GM21825 (cell line): ENCODE measurements around the gene LIFR.
"Not testable (repeated sequence)": the region's sequence is repeated elsewhere in the genome, so short reads cannot be mapped to it uniquely, and the experiment has no call there.

Experiments
- ATAC-seq: cut with Tn5 transposase; IDR thresholded peaks from one replicate; pipeline ENCODE4 v1.9.1; 2021; ENCODE audit warnings: mild to moderate bottlenecking, moderate library complexity; ENCODE audit not compliant: unreplicated experiment

Gene LIFR

GRCh38 chr5:38524022-38524421, 32.4 kb downstream of the LIFR start:
- ATAC-seq: no peak

GRCh38 chr5:38519476-38519875, 37.0 kb downstream of the LIFR start:
- ATAC-seq: no peak

GRCh38 chr5:38518341-38518740, 38.1 kb downstream of the LIFR start:
- no peak for ATAC-seq

GRCh38 chr5:38516649-38517048, 39.8 kb downstream of the LIFR start:
- not testable (repeated sequence) for ATAC-seq

GRCh38 chr5:38515646-38516045, 40.8 kb downstream of the LIFR start:
- ATAC-seq: no peak

- ATAC-seq: no peak
Measured at GRCh38 chr5:38515092-38515491, 41.4 kb downstream of the LIFR start.

- ATAC-seq: no peak
Measured at GRCh38 chr5:38509185-38509584, 47.3 kb downstream of the LIFR start.

- ATAC-seq: no peak
Measured at GRCh38 chr5:38506302-38506701, 50.1 kb downstream of the LIFR start.

GRCh38 chr5:38500573-38501260, 55.7 kb downstream of the LIFR start:
- ATAC-seq: no peak

- ATAC-seq: no peak
Measured at GRCh38 chr5:38497946-38498345, 58.5 kb downstream of the LIFR start.

GRCh38 chr5:38494763-38495162, 61.7 kb downstream of the LIFR start:
- no peak for ATAC-seq

- ATAC-seq: no peak
Measured at GRCh38 chr5:38494175-38494574, 62.3 kb downstream of the LIFR start.

- no peak for ATAC-seq
Measured at GRCh38 chr5:38483805-38484398, 72.5 kb downstream of the LIFR start.

GRCh38 chr5:38479315-38479904, 77.0 kb downstream of the LIFR start:
- ATAC-seq: no peak

- no peak for ATAC-seq
Measured at GRCh38 chr5:38478878-38479277, 77.6 kb downstream of the LIFR start.

GRCh38 chr5:38478166-38478565, 78.3 kb downstream of the LIFR start:
- no peak for ATAC-seq

GRCh38 chr5:38473008-38473407, 83.4 kb downstream of the LIFR start:
- no peak for ATAC-seq

- ATAC-seq: no peak
Measured at GRCh38 chr5:38472541-38472940, 83.9 kb downstream of the LIFR start.

- no peak for ATAC-seq
Measured at GRCh38 chr5:38471709-38472108, 84.7 kb downstream of the LIFR start.

- no peak for ATAC-seq
Measured at GRCh38 chr5:38469707-38470267, 86.7 kb downstream of the LIFR start.

- ATAC-seq: no peak
Measured at GRCh38 chr5:38468978-38469706, 87.3 kb downstream of the LIFR start.
